H9 (cell line): ENCODE results near the gene ACACA. TPM values are rescaled to one million over a fixed set of nuclear protein-coding genes. Genes with fewer than 3 reads are reported as not detected.

Experiments used
- DNase-seq: peaks from one replicate; pipeline ENCODE4 v3.0.0-alpha.2; 2017
- H2AFZ ChIP-seq: one replicate; pipeline ENCODE4 v1.6.1; 2013; ENCODE audit warnings: mild to moderate bottlenecking, low read length, control low read depth, moderate library complexity
- H2AK5ac ChIP-seq: 2 replicates; pipeline ENCODE4 v1.6.1; 2013; ENCODE audit warnings: low read length, control low read depth, mixed read lengths; ENCODE audit not compliant: insufficient read length
- H2BK120ac ChIP-seq: one replicate; pipeline ENCODE4 v1.6.1; 2013; ENCODE audit warnings: low read depth, mild to moderate bottlenecking, low read length, control low read depth, inconsistent platforms; ENCODE audit not compliant: poor library complexity, severe bottlenecking
- H2BK12ac ChIP-seq: 2 replicates; pipeline ENCODE4 v1.6.1; 2013; ENCODE audit warnings: low read length, control low read depth, mixed read lengths, low read depth; ENCODE audit not compliant: insufficient read length
- H2BK15ac ChIP-seq: 2 replicates; pipeline ENCODE4 v1.6.1; 2013; ENCODE audit warnings: low read depth, low read length, control low read depth
- H2BK20ac ChIP-seq: one replicate; pipeline ENCODE4 v1.6.1; 2013; ENCODE audit warnings: low read depth, mild to moderate bottlenecking, low read length, control low read depth, inconsistent platforms; ENCODE audit not compliant: poor library complexity, severe bottlenecking
- H2BK5ac ChIP-seq: 2 replicates; pipeline ENCODE4 v1.6.1; 2013; ENCODE audit warnings: low read length, control low read depth, mixed read lengths; ENCODE audit not compliant: insufficient read length
- H3K14ac ChIP-seq: 2 replicates; pipeline ENCODE4 v1.6.1; 2013; ENCODE audit warnings: low read length, control low read depth; ENCODE audit not compliant: insufficient read depth
- H3K18ac ChIP-seq: 2 replicates; pipeline ENCODE4 v1.6.1; 2013; ENCODE audit warnings: low read depth, mild to moderate bottlenecking, mixed read lengths, low read length, control low read depth; ENCODE audit not compliant: insufficient read length
- H3K23ac ChIP-seq: 2 replicates; pipeline ENCODE4 v1.6.1; 2013; ENCODE audit warnings: low read length, control low read depth, mixed read lengths, low read depth; ENCODE audit not compliant: insufficient read length
- H3K23me2 ChIP-seq: 2 replicates; pipeline ENCODE4 v1.6.1; 2013; ENCODE audit warnings: low read depth, mild to moderate bottlenecking, mixed read lengths, low read length, control low read depth; ENCODE audit not compliant: insufficient read length, poor library complexity, severe bottlenecking
- H3K27ac ChIP-seq: 2 replicates; pipeline ENCODE4 v1.5.1; 2013; ENCODE audit warnings: low read length, control low read depth, mixed read lengths, low read depth; ENCODE audit not compliant: insufficient read length
- H3K27me3 ChIP-seq: 2 replicates; pipeline ENCODE4 v1.6.1; 2013; ENCODE audit warnings: low read length, control low read depth, inconsistent platforms; ENCODE audit not compliant: insufficient read depth
- H3K4ac ChIP-seq: 2 replicates; pipeline ENCODE4 v1.6.1; 2013; ENCODE audit warnings: low read depth, mild to moderate bottlenecking, control low read depth, inconsistent platforms, low read length, moderate library complexity
- H3K4me1 ChIP-seq: 2 replicates; pipeline ENCODE4 v1.6.1; 2013; ENCODE audit warnings: low read length, control low read depth, inconsistent platforms; ENCODE audit not compliant: insufficient read depth
- H3K4me2 ChIP-seq: 2 replicates; pipeline ENCODE4 v1.6.1; 2013; ENCODE audit warnings: low read length, control low read depth, mixed read lengths; ENCODE audit not compliant: insufficient read length, insufficient read depth
- H3K56ac ChIP-seq: 2 replicates; pipeline ENCODE4 v1.6.1; 2013; ENCODE audit warnings: low read depth, mild to moderate bottlenecking, mixed read lengths, low read length, control low read depth; ENCODE audit not compliant: insufficient read length
- H3K79me1 ChIP-seq: 2 replicates; pipeline ENCODE4 v1.6.1; 2013; ENCODE audit warnings: low read depth, mild to moderate bottlenecking, moderate library complexity, low read length, control low read depth, inconsistent platforms; ENCODE audit not compliant: insufficient read depth, poor library complexity, severe bottlenecking
- H3K79me2 ChIP-seq: 2 replicates; pipeline ENCODE4 v1.6.1; 2013; ENCODE audit warnings: low read length, control low read depth, inconsistent platforms; ENCODE audit not compliant: insufficient read depth
- H3K9ac ChIP-seq: 2 replicates; pipeline ENCODE4 v1.6.1; 2013; ENCODE audit warnings: low read length, control low read depth, mixed read lengths; ENCODE audit not compliant: insufficient read length; ENCODE audit errors: extremely low read depth
- H3K9me3 ChIP-seq: one replicate; pipeline ENCODE4 v1.6.1; 2013; ENCODE audit warnings: low read depth, low read length, inconsistent platforms; ENCODE audit not compliant: control insufficient read depth
- H3T11ph ChIP-seq: one replicate; pipeline ENCODE4 v1.6.1; 2013; ENCODE audit warnings: mild to moderate bottlenecking, low read length, control low read depth, inconsistent platforms
- H4K20me1 ChIP-seq: one replicate; pipeline ENCODE4 v1.6.1; 2013; ENCODE audit not compliant: control insufficient read depth, insufficient read length, insufficient read depth
- H4K5ac ChIP-seq: 2 replicates; pipeline ENCODE4 v1.6.1; 2013; ENCODE audit warnings: low read depth, mild to moderate bottlenecking, mixed read lengths, low read length, control low read depth; ENCODE audit not compliant: insufficient read length
- H4K8ac ChIP-seq: replicated peaks from 2 replicates; pipeline ENCODE4 v1.6.1; 2013; ENCODE audit warnings: low read length, control low read depth, mixed read lengths, low read depth; ENCODE audit not compliant: insufficient read length
- H4K91ac ChIP-seq: 2 replicates; pipeline ENCODE4 v1.6.1; 2013; ENCODE audit warnings: low read depth, mild to moderate bottlenecking, moderate library complexity, mixed read lengths, low read length, control low read depth; ENCODE audit not compliant: insufficient read length
- H3K27ac Mint-ChIP-seq, 3 experiments: 2 replicates in 2 of 3; 3 replicates in 1 of 3; pipeline ENCODE4 v1.8.0; 2020 to 2021; ENCODE audit warnings: mixed read lengths in 3 of 3, mild to moderate bottlenecking in 1 of 3, moderate library complexity in 1 of 3
- H3K27me3 Mint-ChIP-seq: 2 replicates; pipeline ENCODE4 v1.8.0; 2021; ENCODE audit warnings: low read depth, mild to moderate bottlenecking, moderate library complexity, mixed read lengths
- H3K36me3 Mint-ChIP-seq, 3 experiments: 2 replicates in 2 of 3; 3 replicates in 1 of 3; pipeline ENCODE4 v1.8.0; 2020 to 2021; ENCODE audit warnings: low read depth in 3 of 3, mixed read lengths in 3 of 3; ENCODE audit not compliant: insufficient read depth in 1 of 3
- H3K4me1 Mint-ChIP-seq, 2 experiments: 2 replicates each; pipeline ENCODE4 v1.8.0; 2020; ENCODE audit warnings: mixed read lengths in 2 of 2
- H3K4me3 Mint-ChIP-seq, 2 experiments: 2 replicates in 1 of 2; 3 replicates in 1 of 2; pipeline ENCODE4 v1.8.0; 2020 to 2021; ENCODE audit warnings: mild to moderate bottlenecking in 2 of 2, mixed read lengths in 2 of 2, moderate library complexity in 1 of 2
- H3K9me3 Mint-ChIP-seq, 2 experiments: 2 replicates in 1 of 2; 3 replicates in 1 of 2; pipeline ENCODE4 v1.8.0; 2020; ENCODE audit warnings: mild to moderate bottlenecking in 2 of 2, mixed read lengths in 2 of 2, moderate library complexity in 1 of 2
- CTCF ChIP-seq: fragments of 200-600 bp; sonication (generic); conservative IDR thresholded peaks from 3 replicates; pipeline ENCODE4 v1.8.0; 2021; ENCODE audit warnings: antibody characterized with exemption, mild to moderate bottlenecking
- WGBS: extraction: QIAGEN DNeasy Blood & Tissue Kit; methylation state at CpG from one replicate; pipeline ENCODE4 v1.1.7; 2013; ENCODE audit warnings: missing lambda C conversion rate, low lambda C conversion rate, mixed read lengths; ENCODE audit not compliant: insufficient read length; ENCODE audit errors: extremely low coverage; 5-methylcytosine and 5-hydroxymethylcytosine counted together
- total RNA-seq: library from RNA; stranded (reverse); gene quantifications from 2 replicates; pipeline ENCODE4 v1.2.1, GENCODE V29; 2021

Gene ACACA
- total RNA-seq, 1 experiment from 2014 or later, result 135 TPM

GRCh38 chr17:37052450-37052849 lies 354.2 kb downstream of the ACACA start:
- H3K4me3 Mint-ChIP-seq, result no peak overlapping the region
- Histone ChIP-seq H3K27ac (no peak overlapping the region), H3K79me2 (no peaks in the 10 kb centered on the region), H4K20me1 (no peaks in the 10 kb centered on the region), H3K9me3 (no peaks in the 10 kb centered on the region), H3K14ac (no peak overlapping the region), H3T11ph (no peak overlapping the region), H4K5ac (no peak overlapping the region), H4K91ac (no peak overlapping the region), H2BK120ac (no peak overlapping the region), H3K4me1 (peaks cover 5% of the 10 kb centered on the region), H2BK5ac (no peak overlapping the region), H2BK12ac (no peak overlapping the region), H3K56ac (no peak overlapping the region), H2AFZ (no peak overlapping the region), H2BK15ac (no peak overlapping the region), H3K27me3 (no peaks in the 10 kb centered on the region), H3K18ac (no peak overlapping the region), H3K4me2 (no peak overlapping the region), H2BK20ac (no peak overlapping the region), H3K79me1 (no peaks in the 10 kb centered on the region), H4K8ac (no peak overlapping the region), H3K4ac (no peak overlapping the region), H3K23ac (no peak overlapping the region), H3K9ac (no peak overlapping the region), H3K23me2 (no peaks in the 10 kb centered on the region), H2AK5ac (no peak overlapping the region)
- WGBS, result no CpG with 5 or more reads among the region's 6 CpGs
- H3K4me1 Mint-ChIP-seq, result peaks cover 34 to 37% of the 10 kb centered on the region in 2 experiments
- peak overlapping the region in 2 of 3 experiments; percentile 23 to 57; a peak in 3 of 7 replicates for H3K27ac Mint-ChIP-seq
- H3K36me3 Mint-ChIP-seq, result peaks cover 0 to 25% (median 25%) of the 10 kb centered on the region in 3 experiments; a peak in 6 of 7 replicates
- no peak for TF ChIP-seq CTCF
- no peaks in the 10 kb centered on the region; the same call in 1 of the 2 replicates for H3K27me3 Mint-ChIP-seq
- no peaks in the 10 kb centered on the region; a peak in 1 of 5 replicates for H3K9me3 Mint-ChIP-seq
- DNase-seq, result no peak
